AG10803 (cell line): Measurements from ENCODE around the gene RASSF3.

Experiments used
- DNase-seq: peaks from one replicate; pipeline ENCODE4 v3.0.0; 2010; ENCODE audit warnings: low read depth
- H3K4me3 ChIP-seq: 2 replicates; pipeline ENCODE4 v1.5.1; 2011; ENCODE audit warnings: mild to moderate bottlenecking, low read length, control low read depth
- TF ChIP-seq, protein P1 (sequence below): conservative IDR thresholded peaks from 2 replicates; pipeline ENCODE4 v1.5.1; 2011; ENCODE audit warnings: mild to moderate bottlenecking, low read length, control low read depth, inconsistent platforms

RASSF3 gene

DNA sequence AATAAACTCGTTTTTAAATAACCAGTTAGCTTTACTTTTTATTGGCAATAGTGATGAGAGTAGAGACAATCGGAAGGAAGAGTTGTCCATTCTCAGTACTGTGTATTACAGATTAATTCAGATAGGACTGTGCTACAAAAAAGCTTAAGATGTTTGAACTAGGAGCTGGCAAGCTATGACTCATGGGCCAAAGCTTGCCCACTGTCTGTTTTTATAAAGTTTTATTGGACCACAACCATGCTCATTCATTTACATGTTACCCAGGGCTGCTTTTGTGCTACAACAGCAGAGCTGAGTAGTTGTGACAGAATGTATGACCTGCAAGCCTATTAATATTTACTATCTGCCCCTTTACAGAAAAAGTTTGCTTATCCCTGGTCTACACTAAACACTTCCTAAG, 129.5 kb downstream of the RASSF3 start:
- TF ChIP-seq, protein P1, sequence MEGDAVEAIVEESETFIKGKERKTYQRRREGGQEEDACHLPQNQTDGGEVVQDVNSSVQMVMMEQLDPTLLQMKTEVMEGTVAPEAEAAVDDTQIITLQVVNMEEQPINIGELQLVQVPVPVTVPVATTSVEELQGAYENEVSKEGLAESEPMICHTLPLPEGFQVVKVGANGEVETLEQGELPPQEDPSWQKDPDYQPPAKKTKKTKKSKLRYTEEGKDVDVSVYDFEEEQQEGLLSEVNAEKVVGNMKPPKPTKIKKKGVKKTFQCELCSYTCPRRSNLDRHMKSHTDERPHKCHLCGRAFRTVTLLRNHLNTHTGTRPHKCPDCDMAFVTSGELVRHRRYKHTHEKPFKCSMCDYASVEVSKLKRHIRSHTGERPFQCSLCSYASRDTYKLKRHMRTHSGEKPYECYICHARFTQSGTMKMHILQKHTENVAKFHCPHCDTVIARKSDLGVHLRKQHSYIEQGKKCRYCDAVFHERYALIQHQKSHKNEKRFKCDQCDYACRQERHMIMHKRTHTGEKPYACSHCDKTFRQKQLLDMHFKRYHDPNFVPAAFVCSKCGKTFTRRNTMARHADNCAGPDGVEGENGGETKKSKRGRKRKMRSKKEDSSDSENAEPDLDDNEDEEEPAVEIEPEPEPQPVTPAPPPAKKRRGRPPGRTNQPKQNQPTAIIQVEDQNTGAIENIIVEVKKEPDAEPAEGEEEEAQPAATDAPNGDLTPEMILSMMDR, result no peak
- DNase-seq, result no peak
- H3K4me3 ChIP-seq, result no peak overlapping the region

DNA sequence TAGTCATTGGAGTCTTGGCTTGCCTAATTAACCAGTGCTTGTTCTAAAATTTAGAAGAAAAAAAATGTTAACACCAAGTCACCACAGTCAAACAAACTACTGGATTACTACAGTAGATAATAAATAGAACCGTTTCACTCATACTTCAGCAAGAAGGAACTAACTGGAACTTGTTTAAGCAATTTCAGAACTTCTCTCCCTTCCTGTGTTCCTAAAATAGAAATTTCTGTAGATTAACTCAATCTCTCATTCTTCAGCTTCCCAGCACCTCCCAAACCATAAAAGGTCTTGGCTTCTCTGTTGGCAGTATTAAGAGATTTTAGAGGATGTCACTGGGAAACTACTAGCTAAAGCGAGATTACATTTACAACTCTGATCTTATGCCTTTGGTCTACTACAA, 130.4 kb downstream of the RASSF3 start:
- no peak overlapping the region for H3K4me3 ChIP-seq
- DNase-seq, result no peak
- TF ChIP-seq, protein P1, result no peak

DNA sequence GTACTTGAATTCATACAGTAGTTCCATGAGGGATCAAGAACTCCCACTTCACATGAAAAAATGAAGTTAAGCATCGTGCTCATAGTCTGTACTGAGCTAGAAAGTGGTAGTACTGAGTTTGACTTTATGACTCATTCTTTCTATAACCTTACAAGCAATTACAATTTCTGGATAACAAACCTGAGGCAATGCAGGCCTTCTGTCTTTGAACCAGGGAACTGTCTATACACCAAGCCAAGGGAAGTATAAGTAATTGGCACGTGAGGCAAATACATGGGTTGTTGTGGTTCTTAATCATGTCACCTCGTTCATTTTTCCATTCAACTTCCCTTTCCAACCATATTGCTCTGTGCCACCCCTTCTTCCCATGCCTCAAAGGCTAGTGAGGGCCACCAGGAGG, 132.1 kb downstream of the RASSF3 start:
- no peak overlapping the region for H3K4me3 ChIP-seq
- TF ChIP-seq, protein P1, result no peak
- no peak for DNase-seq

DNA sequence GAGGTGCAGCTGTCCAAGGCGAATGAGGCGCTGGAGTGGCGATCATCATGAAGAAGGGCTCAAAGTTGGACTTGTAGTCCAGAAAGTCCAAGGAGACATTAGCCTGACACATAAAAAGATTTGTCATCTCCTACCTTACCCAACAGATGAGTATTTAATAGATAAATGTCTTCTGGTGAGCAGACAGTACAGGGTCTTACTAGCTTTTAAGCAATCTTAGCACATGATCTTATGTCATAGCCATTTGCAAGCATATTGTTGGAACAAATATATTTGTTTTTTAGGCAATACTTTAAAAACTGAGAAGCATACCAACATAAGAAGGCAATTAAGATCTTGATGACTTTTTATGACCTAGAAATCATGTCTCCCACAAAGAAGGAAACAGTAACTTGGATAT, 132.9 kb downstream of the RASSF3 start:
- H3K4me3 ChIP-seq, result no peak overlapping the region
- TF ChIP-seq, protein P1, result no peak
- no peak for DNase-seq

DNA sequence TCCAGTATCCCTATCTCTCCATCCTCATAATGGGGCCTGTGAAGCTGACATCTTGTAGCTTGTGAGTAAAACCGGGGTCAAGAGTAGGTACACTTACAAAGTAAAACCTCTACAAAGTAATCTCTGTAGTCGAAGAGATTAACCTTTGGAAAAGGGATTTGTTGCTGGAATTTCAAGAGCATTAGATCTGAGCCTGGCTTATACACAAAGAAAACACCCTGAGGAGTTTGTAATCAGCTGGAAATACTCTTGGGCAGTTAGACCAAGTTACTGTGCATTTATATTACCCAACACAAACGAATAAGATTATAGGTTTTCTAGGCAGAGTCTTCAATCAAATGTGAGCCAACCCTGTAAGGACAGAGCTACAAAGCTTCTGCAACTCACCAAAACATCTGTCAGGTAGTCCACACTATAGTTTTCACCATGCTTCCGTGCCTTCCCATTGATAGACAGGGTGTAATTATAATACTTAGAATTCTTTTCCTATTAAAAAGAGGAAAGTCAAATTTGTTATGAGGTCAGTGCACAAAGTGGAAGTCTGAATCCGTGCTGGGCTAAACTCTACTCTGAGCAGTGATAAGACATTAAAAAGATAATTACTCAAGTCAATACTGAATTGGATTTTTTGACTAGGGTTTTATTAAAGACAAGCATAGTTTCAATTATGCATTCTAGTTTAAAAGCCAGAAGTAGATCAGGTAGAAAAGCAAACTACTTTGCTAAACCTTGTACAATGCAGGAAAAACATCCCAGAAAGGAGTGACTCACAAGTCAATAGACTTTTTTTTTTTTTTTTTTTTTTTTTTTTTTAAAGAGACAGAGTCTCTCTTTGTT, 134.3 kb downstream of the RASSF3 start:
- peak; percentile 36 for DNase-seq
- no peak overlapping the region for H3K4me3 ChIP-seq
- TF ChIP-seq, protein P1, result no peak

DNA sequence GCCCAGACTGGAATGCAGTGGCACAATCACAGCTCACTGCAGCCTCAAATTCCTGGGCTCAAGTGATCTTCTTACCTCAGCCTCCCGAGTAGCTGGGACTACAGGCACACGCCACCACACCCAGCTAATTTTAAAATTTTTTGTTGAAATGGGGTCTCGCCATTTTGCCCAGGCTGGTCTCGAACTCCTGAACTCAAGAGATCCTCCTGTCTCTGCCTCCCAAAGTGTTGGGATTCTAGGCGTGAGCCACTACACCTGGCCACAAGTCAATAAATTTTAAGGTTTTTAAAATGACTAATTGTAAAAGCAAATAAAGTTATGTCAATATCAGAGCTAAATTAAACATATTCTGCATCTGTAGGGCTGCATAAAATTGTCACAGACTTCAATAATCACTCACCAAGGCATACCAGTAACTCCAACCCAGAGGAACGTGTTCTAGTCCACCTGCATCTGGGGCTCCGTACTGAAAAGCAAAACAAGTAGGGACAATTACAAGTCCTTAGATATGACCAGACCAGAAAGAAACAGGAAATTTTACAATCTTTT, 135.0 kb downstream of the RASSF3 start:
- TF ChIP-seq, protein P1, result no peak
- no peak for DNase-seq
- no peak overlapping the region for H3K4me3 ChIP-seq

DNA sequence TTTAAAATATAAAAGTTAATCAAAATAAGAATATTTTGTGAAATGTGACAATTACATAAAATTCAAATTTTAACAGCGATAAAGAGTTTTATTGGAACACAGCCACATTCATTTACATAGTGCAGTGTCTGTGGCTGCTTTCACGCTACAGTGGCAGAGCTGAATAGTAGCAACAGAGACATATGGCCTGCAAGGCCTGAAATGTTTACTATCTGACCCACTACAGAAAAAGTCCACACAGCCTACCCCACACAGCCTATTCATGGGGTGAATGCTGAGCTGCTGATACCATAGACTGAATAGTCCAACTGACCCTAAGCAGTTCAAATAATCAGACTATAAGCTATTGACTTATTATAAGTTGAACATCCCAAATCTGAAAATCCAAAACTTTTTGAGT, 135.7 kb downstream of the RASSF3 start:
- TF ChIP-seq, protein P1, result no peak

More for the DNA sequence above, 135.7 kb downstream of the RASSF3 start:
- no peak overlapping the region for H3K4me3 ChIP-seq
- no peak for DNase-seq
